HG02798 (cell line): ENCODE data around the gene WDR75.

Experiments used
- ATAC-seq: cut with Tn5 transposase; IDR thresholded peaks from one replicate; pipeline ENCODE4 v1.9.1; 2021; ENCODE audit warnings: mild to moderate bottlenecking; ENCODE audit not compliant: unreplicated experiment, poor library complexity

WDR75 gene

DNA sequence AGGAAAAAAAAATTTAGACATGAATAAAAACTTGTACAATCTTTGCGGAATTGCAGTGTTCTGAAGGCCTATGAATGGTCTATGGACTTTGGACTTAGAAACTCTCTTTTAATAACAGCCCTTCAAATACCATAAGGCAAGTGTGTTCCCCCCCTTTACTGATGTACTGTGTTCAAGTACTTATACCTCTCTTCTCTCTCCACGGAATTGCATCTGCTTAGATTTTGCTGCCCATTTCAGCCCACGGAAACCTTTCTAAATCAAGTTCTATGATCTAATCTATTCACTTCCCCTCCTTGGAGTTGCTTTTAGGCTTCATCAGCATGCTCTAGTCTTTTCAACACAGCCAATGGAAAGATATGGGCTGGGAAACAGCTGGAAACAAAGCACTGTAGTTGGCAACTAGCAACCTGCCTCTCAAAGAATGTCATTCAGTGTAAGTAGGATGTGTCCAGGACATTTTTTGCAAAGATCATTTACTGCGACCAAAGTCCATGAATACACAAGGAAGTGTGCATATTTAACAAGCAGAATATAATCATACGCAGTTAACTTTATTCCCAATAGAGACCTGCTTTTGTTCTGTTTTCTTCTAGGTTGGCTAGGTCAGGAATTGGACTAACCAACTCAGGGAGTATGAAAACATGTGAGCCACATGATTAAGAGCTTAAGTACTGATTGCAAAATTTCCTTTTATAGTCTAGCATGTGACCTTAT, 81.3 kb downstream of the WDR75 start:
- ATAC-seq: no peak

DNA sequence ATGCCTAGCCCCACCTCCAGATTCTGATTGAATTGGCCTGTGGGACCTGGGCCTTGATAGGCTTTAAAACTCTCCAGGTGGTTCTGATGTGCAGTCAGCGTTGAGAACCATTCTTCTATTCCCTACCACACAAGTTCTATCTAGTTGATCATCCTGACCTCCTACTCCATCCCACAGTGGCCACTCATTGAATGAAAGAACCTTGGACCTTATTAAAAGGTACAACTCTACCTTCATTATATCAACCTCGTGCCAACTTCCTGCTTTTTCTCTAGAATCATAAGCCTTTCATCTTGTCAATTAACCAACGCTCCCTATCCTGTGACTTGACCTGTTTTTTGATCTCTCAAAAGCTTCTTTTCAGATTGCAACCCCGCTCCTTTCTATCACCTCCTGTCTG, 83.5 kb downstream of the WDR75 start:
- ATAC-seq: no peak
